HEK293T (cell line): ENCODE measurements around the gene BPI.

Experiments
- ARNT ChIP-seq: fragments of 450-650 bp; IDR thresholded peaks from 2 replicates; pipeline ENCODE4 v1.6.1; 2017; ENCODE audit warnings: mild to moderate bottlenecking
- FOXM1 ChIP-seq: fragments of 450-650 bp; IDR thresholded peaks from 2 replicates; pipeline ENCODE4 v1.6.1; 2017; ENCODE audit warnings: mild to moderate bottlenecking, borderline replicate concordance
- L3MBTL2 ChIP-seq: fragments of 450-650 bp; conservative IDR thresholded peaks from 2 replicates; pipeline ENCODE4 v1.6.1; 2016; ENCODE audit warnings: mild to moderate bottlenecking

DNA sequence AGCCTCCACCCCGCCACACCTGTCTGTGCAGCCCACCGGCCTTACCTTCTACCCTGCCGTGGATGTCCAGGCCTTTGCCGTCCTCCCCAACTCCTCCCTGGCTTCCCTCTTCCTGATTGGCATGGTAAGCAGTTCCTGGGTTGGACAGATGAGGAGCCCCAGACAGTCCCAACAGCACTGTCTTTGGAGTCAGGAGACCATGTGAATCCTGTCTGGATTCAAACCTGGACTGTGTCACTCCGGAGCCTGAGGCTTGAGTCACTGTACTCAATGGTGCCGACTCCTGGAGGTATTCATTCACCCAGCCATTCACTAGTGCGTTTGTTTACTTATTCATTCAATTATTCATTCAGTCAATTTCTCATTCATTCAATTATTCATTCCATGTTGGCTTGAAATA, 22.4 kb downstream of the BPI start:
- TF ChIP-seq ARNT (no peak), FOXM1 (no peak), L3MBTL2 (no peak)
